DND-41 (cell line): ENCODE data around the gene RGMA.

Experiments
- ATAC-seq: fragments of 200-7000 bp; cut with Tn5 transposase; 3 replicates; pipeline ENCODE4 v1.9.1; 2021; ENCODE audit warnings: low read depth; ENCODE audit not compliant: insufficient read depth
- DNase-seq: peaks from one replicate; pipeline ENCODE4 v3.0.0-alpha.2; 2020
- H2AFZ ChIP-seq: 2 replicates; pipeline ENCODE4 v1.6.0; 2012; ENCODE audit warnings: low read depth, low read length
- H3K27ac ChIP-seq: 2 replicates; pipeline ENCODE4 v1.5.1; 2012; ENCODE audit warnings: low read length, inconsistent platforms
- H3K27me3 ChIP-seq: fragments of 200-600 bp; sonication (generic); 2 replicates; pipeline ENCODE4 v1.6.0; 2012; ENCODE audit warnings: low read length, mild to moderate bottlenecking, inconsistent platforms; ENCODE audit not compliant: insufficient read depth, poor library complexity
- H3K36me3 ChIP-seq: 2 replicates; pipeline ENCODE4 v1.5.1; 2012; ENCODE audit warnings: low read length, inconsistent platforms; ENCODE audit not compliant: insufficient read depth
- H3K4me1 ChIP-seq: 2 replicates; pipeline ENCODE4 v1.5.1; 2012; ENCODE audit warnings: mild to moderate bottlenecking, low read length; ENCODE audit not compliant: insufficient read depth
- H3K4me2 ChIP-seq: 2 replicates; pipeline ENCODE4 v1.6.0; 2012; ENCODE audit warnings: mild to moderate bottlenecking, moderate library complexity, low read length, inconsistent platforms; ENCODE audit not compliant: insufficient read depth
- H3K4me3 ChIP-seq, 2 experiments: fragments of 200-600 bp in 1 of 2; shearing (Covaris generic) in 1 of 2; 2 replicates each; pipeline ENCODE4 v1.5.1; 2012 to 2016; ENCODE audit warnings: inconsistent platforms in 2 of 2, low read length in 2 of 2, mild to moderate bottlenecking in 2 of 2, low read depth in 1 of 2, moderate library complexity in 1 of 2
- H3K79me2 ChIP-seq: 2 replicates; pipeline ENCODE4 v1.6.0; 2012; ENCODE audit warnings: low read length, inconsistent platforms; ENCODE audit not compliant: insufficient read depth
- H3K9ac ChIP-seq: 2 replicates; pipeline ENCODE4 v1.6.0; 2012; ENCODE audit warnings: low read depth, mild to moderate bottlenecking, inconsistent platforms, low read length, moderate library complexity
- H3K9me3 ChIP-seq: 2 replicates; pipeline ENCODE4 v1.5.1; 2012; ENCODE audit warnings: low read length, moderate library complexity, mild to moderate bottlenecking, inconsistent platforms; ENCODE audit not compliant: insufficient read depth, severe bottlenecking
- H4K20me1 ChIP-seq: 2 replicates; pipeline ENCODE4 v1.6.0; 2012; ENCODE audit warnings: low read length; ENCODE audit not compliant: insufficient read depth
- CTCF ChIP-seq: IDR thresholded peaks from 2 replicates; pipeline ENCODE4 v1.5.1; 2012; ENCODE audit warnings: borderline replicate concordance, low read length, moderate library complexity, mild to moderate bottlenecking; ENCODE audit not compliant: poor library complexity, severe bottlenecking; ENCODE audit errors: extremely low read depth
- EZH2 ChIP-seq: IDR thresholded peaks from 3 replicates; pipeline ENCODE4 v1.6.1; 2012; ENCODE audit warnings: borderline replicate concordance, low read depth, mild to moderate bottlenecking, moderate library complexity, low read length, inconsistent platforms; ENCODE audit not compliant: severe bottlenecking

RGMA gene

GRCh38 chr15:93135459-93135858 is 46.4 kb upstream of the RGMA start:
- H3K9me3 ChIP-seq, result no peaks in the 10 kb centered on the region
- H3K27ac ChIP-seq, result no peak overlapping the region
- TF ChIP-seq EZH2 (no peak), CTCF (no peak)
- no peak overlapping the region for H3K4me3 ChIP-seq
- H3K4me1 ChIP-seq, result no peaks in the 10 kb centered on the region
- no peaks in the 10 kb centered on the region for H4K20me1 ChIP-seq
- no peaks in the 10 kb centered on the region for H3K79me2 ChIP-seq
- ATAC-seq (no peak), DNase-seq (no peak)
- no peak overlapping the region for H3K4me2 ChIP-seq
- no peaks in the 10 kb centered on the region for H3K27me3 ChIP-seq
- no peak overlapping the region for H3K9ac ChIP-seq
- no peak overlapping the region for H2AFZ ChIP-seq
- H3K36me3 ChIP-seq, result no peaks in the 10 kb centered on the region

- H3K9ac ChIP-seq, result no peak overlapping the region
- no peaks in the 10 kb centered on the region for H3K4me1 ChIP-seq
- no peak for DNase-seq
- no peak overlapping the region for H3K4me2 ChIP-seq
- H3K27me3 ChIP-seq, result no peaks in the 10 kb centered on the region
- H3K36me3 ChIP-seq, result no peaks in the 10 kb centered on the region
- ATAC-seq, result no peak
- no peaks in the 10 kb centered on the region for H4K20me1 ChIP-seq
- H2AFZ ChIP-seq, result no peak overlapping the region
- TF ChIP-seq EZH2 (no peak), CTCF (no peak)
- no peak overlapping the region for H3K4me3 ChIP-seq
- H3K27ac ChIP-seq, result no peak overlapping the region
- no peaks in the 10 kb centered on the region for H3K79me2 ChIP-seq
- H3K9me3 ChIP-seq, result no peaks in the 10 kb centered on the region
These were observed 42.6 kb upstream of the RGMA start for GRCh38 chr15:93131485-93132095.

DNA sequence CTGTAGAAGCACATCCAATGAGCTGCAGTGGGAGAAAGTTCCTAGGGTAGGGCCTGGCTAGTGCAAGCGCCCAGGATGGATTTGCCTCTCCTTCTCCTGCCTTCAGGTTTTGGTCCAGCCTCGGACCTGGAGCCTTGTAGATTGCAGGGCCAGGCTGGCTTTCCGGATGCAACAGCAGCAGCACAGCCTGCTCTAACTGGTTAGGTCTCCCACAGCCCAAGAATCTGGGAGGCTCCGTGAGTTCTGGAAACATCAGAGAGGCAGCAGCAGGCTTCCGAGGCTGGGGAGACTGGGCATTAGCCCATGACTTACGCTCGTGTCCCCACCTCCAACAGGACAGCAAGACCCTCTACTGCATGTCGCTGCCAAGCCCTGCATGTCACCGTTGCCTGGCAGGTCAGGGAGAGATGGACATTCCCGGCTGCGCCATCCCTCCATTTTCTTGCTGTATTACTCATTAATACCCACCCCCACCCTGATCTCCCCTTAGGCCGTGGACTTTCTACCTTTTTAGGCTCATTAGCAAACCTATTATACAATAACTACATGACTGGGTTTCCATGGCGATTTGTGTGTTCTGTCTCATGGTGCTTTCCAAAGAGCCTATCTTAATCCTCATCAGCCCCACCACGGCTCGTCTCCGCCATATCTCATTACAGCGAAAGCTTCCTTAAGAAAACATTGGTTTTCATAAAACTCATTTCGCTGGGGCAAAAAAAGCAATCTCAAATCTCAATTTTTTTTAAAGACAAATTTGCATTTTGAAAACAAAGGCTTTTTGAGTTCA is 40.9 kb upstream of the RGMA start:
- H3K4me1 ChIP-seq, result no peaks in the 10 kb centered on the region
- ATAC-seq (no peak), DNase-seq (no peak)
- no peak overlapping the region for H3K27ac ChIP-seq
- no peak overlapping the region for H3K4me3 ChIP-seq
- H4K20me1 ChIP-seq, result no peaks in the 10 kb centered on the region
- H3K9ac ChIP-seq, result no peak overlapping the region
- no peak overlapping the region for H3K4me2 ChIP-seq
- H3K79me2 ChIP-seq, result no peaks in the 10 kb centered on the region
- H3K36me3 ChIP-seq, result no peaks in the 10 kb centered on the region
- no peaks in the 10 kb centered on the region for H3K27me3 ChIP-seq
- H2AFZ ChIP-seq, result no peak overlapping the region
- no peaks in the 10 kb centered on the region for H3K9me3 ChIP-seq
- TF ChIP-seq CTCF, result no peak
